Erythroblast (primary cell): ENCODE data around the gene CFAP61.

Experiments
- GATA1 ChIP-seq: IDR thresholded peaks from 2 replicates; pipeline ENCODE4 v1.6.1; 2011; ENCODE audit warnings: low read depth, mild to moderate bottlenecking, control low read depth, low read length, moderate library complexity
- POLR2A ChIP-seq: IDR thresholded peaks from 2 replicates; pipeline ENCODE4 v1.6.1; 2011; ENCODE audit warnings: mild to moderate bottlenecking, low read length

- TF ChIP-seq POLR2A (no peak), GATA1 (no peak)
Measured at GRCh38 chr20:20085812-20086211, 33.5 kb downstream of the CFAP61 start.
